GM20000 (cell line): ENCODE measurements around the gene PRMT7.

ENCODE experiments used
- DNase-seq: peaks from one replicate; pipeline ENCODE4 v3.0.0; 2012; ENCODE audit warnings: low spot score
- CTCF ChIP-seq: IDR thresholded peaks from 2 replicates; pipeline ENCODE4 v1.5.1; 2012; ENCODE audit warnings: mild to moderate bottlenecking, control low read depth; ENCODE audit errors: extremely low read depth, missing control alignments

PRMT7 gene

GRCh38 chr16:68356919-68357286 is 46.1 kb downstream of the PRMT7 start:
- no peak for TF ChIP-seq CTCF
- DNase-seq, result no peak

GRCh38 chr16:68357521-68357922 is 46.7 kb downstream of the PRMT7 start:
- DNase-seq, result no peak

GRCh38 chr16:68357923-68358322 is 47.1 kb downstream of the PRMT7 start:
- TF ChIP-seq CTCF, result no peak
- DNase-seq, result no peak

More at GRCh38 chr16:68357521-68357922, 46.7 kb downstream of the PRMT7 start:
- no peak for TF ChIP-seq CTCF

- no peak for DNase-seq
- no peak for TF ChIP-seq CTCF
These were observed 48.1 kb downstream of the PRMT7 start for GRCh38 chr16:68358951-68359350.

- no peak for TF ChIP-seq CTCF
- no peak for DNase-seq
These were observed 48.8 kb downstream of the PRMT7 start for GRCh38 chr16:68359398-68360191.

- no peak for TF ChIP-seq CTCF
- no peak for DNase-seq
These were observed 49.7 kb downstream of the PRMT7 start for GRCh38 chr16:68360547-68360946.

- no peak for DNase-seq
- TF ChIP-seq CTCF, result no peak
These were observed 50.1 kb downstream of the PRMT7 start for GRCh38 chr16:68360956-68361355.
